DND-41 (cell line): ENCODE results near the gene UST.

Experiments used
- CTCF ChIP-seq: IDR thresholded peaks from 2 replicates; pipeline ENCODE4 v1.5.1; 2012; ENCODE audit warnings: borderline replicate concordance, low read length, moderate library complexity, mild to moderate bottlenecking; ENCODE audit not compliant: poor library complexity, severe bottlenecking; ENCODE audit errors: extremely low read depth
- EZH2 ChIP-seq: IDR thresholded peaks from 3 replicates; pipeline ENCODE4 v1.6.1; 2012; ENCODE audit warnings: borderline replicate concordance, low read depth, mild to moderate bottlenecking, moderate library complexity, low read length, inconsistent platforms; ENCODE audit not compliant: severe bottlenecking

- TF ChIP-seq CTCF (no peak), EZH2 (no peak)
Measured at GRCh38 chr6:148720406-148720805, 26.4 kb upstream of the UST start.
